Endodermal cell (in vitro differentiated cells): Measurements from ENCODE around the gene HOXD13. TPM values are rescaled to one million over a fixed set of nuclear protein-coding genes. Genes with fewer than 3 reads are reported as not detected.

Experiments used
- DNase-seq: peaks from one replicate; pipeline ENCODE4 v3.0.0-alpha.2; 2017
- H3K27ac ChIP-seq: 2 replicates; pipeline ENCODE4 v1.5.1; 2013; ENCODE audit warnings: mild to moderate bottlenecking, low read depth, low read length, moderate library complexity
- H3K27me3 ChIP-seq: 2 replicates; pipeline ENCODE4 v1.6.1; 2013; ENCODE audit warnings: mild to moderate bottlenecking, low read length, moderate library complexity; ENCODE audit not compliant: insufficient read depth, control insufficient read depth, poor library complexity, severe bottlenecking
- H3K36me3 ChIP-seq: 2 replicates; pipeline ENCODE4 v1.7.0; 2013; ENCODE audit warnings: mild to moderate bottlenecking, low read length, moderate library complexity; ENCODE audit not compliant: control insufficient read depth, insufficient read depth
- H3K4me1 ChIP-seq: one replicate; pipeline ENCODE4 v1.7.0; 2013; ENCODE audit warnings: low read length; ENCODE audit not compliant: control insufficient read depth, insufficient read depth
- H3K4me3 ChIP-seq: 2 replicates; pipeline ENCODE4 v1.5.1; 2013; ENCODE audit warnings: mild to moderate bottlenecking, low read length, moderate library complexity
- H3K9ac ChIP-seq: 2 replicates; pipeline ENCODE4 v1.6.1; 2013; ENCODE audit warnings: mild to moderate bottlenecking, low read length, moderate library complexity; ENCODE audit not compliant: poor library complexity, severe bottlenecking; ENCODE audit errors: extremely low read depth
- H3K9me3 ChIP-seq: 2 replicates; pipeline ENCODE4 v1.6.1; 2013; ENCODE audit warnings: mild to moderate bottlenecking, low read length, moderate library complexity; ENCODE audit not compliant: control insufficient read depth
- H3K27ac Mint-ChIP-seq: 2 replicates; pipeline ENCODE4 v1.8.0; 2020; ENCODE audit warnings: mixed read lengths
- H3K27me3 Mint-ChIP-seq: 2 replicates; pipeline ENCODE4 v1.8.0; 2021; ENCODE audit warnings: mild to moderate bottlenecking, mixed read lengths; ENCODE audit not compliant: insufficient read depth
- H3K36me3 Mint-ChIP-seq: 2 replicates; pipeline ENCODE4 v1.8.0; 2020; ENCODE audit warnings: low read depth, mixed read lengths
- H3K4me1 Mint-ChIP-seq: 2 replicates; pipeline ENCODE4 v1.8.0; 2020; ENCODE audit warnings: mixed read lengths
- H3K4me3 Mint-ChIP-seq: 2 replicates; pipeline ENCODE4 v1.8.0; 2020; ENCODE audit warnings: mild to moderate bottlenecking, moderate library complexity, mixed read lengths
- H3K9me3 Mint-ChIP-seq: 2 replicates; pipeline ENCODE4 v1.8.0; 2020; ENCODE audit warnings: mild to moderate bottlenecking, mixed read lengths
- WGBS, 2 experiments: methylation state at CpG; one replicate each; pipeline versions ENCODE4 v1.1.5 to v1.1.7; 2013; ENCODE audit warnings: missing lambda C conversion rate in 2 of 2, mixed read lengths in 1 of 2; ENCODE audit not compliant: insufficient coverage in 1 of 2, insufficient read length in 1 of 2; 5-methylcytosine and 5-hydroxymethylcytosine counted together
- total RNA-seq, 2 donors: library from RNA; stranded (reverse); fragmentation: NEBNext Ultra II Directional in 1 of 2; extraction: Animal tissue kit (Norgen Biotek cat#: 25700) in 1 of 2; gene quantifications; 2 replicates in 1 of 2; 3 replicates in 1 of 2; pipeline ENCODE4 v1.2.1, GENCODE V29; 2021
- TF ChIP-seq, protein P1 (sequence below): fragments of 200-600 bp; sonication (generic); conservative IDR thresholded peaks from 2 replicates; pipeline ENCODE4 v1.5.0; 2021; ENCODE audit warnings: antibody characterized with exemption, mild to moderate bottlenecking

Gene HOXD13
- total RNA-seq, 2 donors from 2014 or later, result 0.11 to 0.40 TPM

DNA sequence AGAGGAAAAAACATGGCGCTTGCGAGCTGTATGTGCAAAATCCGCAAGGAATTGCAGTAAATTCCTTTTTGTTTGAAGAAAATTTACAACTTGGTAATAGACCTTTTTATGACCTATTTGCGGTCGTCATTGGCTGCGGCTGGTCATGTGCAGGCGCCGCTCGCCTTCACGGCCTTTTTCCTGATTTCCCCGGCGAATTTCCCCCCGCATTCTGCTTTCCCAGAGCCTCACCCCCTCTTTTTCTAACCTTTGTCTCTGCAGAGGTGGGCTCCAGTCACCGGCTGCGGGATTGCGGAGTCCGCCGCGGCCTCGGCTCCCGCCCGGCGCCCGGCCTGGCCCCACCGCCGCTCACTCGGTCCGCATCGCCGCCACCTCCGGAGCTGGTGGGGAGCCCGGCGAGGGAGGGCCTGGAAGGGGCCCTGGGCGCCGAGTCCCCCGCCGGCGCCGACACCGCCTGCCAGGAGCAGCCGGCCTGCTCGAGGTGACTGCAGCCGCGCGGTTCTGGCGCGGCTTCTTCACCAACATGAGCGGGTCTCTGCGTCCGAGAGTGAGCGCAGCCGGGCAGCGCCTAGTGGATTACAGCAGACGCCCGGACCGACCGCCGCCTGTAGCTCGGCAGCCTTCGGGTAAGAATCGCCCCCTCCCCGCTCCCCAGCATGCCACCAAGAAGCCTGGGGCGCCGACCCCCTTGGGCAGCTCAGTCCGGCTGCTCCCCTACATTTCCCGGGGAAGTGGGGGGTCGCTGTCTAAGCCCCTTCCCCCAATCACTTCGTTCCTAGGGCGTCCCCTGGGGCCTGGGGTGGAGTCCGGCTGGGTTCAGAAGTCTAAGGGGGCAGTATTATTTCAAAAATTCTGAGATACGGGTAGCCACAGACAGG is 44.1 kb downstream of the HOXD13 start:
- peaks cover 5% of the 10 kb centered on the region for H3K4me1 Mint-ChIP-seq

DNA sequence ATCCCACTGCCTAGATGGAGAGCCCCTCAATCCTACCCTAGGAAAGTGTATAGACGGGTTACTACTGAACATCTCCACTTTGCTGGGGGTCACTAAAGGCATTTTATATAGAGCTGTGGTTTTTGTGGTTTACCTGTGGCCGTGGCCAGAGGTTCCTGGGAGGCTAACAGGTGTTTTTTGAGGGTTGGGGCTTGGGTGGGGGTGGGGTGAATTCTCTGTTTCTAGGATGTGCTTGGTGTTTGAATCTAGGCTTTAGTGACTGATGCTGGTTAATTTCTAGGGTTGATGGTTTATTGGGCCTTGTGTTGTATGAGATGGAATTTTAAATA is 44.7 kb downstream of the HOXD13 start:
- Histone ChIP-seq H3K27ac (no peak overlapping the region), H3K4me3 (peak overlapping the region; percentile 79), H3K4me1 (peaks cover 3% of the 10 kb centered on the region), H3K9me3 (peaks cover 14% of the 10 kb centered on the region), H3K36me3 (no peaks in the 10 kb centered on the region), H3K9ac (no peak overlapping the region), H3K27me3 (peaks cover 98% of the 10 kb centered on the region)
- Mint-ChIP-seq H3K27ac (no peak overlapping the region), H3K4me1 (peaks cover 4% of the 10 kb centered on the region), H3K36me3 (no peaks in the 10 kb centered on the region), H3K27me3 (peaks cover 98% of the 10 kb centered on the region), H3K9me3 (no peaks in the 10 kb centered on the region), H3K4me3 (peak overlapping the region; percentile 50)
- 17 to 27% methylated on average over 1 to 2 of the region's 2 CpGs for WGBS, 2 experiments
- no peak for DNase-seq
- TF ChIP-seq, protein P1, sequence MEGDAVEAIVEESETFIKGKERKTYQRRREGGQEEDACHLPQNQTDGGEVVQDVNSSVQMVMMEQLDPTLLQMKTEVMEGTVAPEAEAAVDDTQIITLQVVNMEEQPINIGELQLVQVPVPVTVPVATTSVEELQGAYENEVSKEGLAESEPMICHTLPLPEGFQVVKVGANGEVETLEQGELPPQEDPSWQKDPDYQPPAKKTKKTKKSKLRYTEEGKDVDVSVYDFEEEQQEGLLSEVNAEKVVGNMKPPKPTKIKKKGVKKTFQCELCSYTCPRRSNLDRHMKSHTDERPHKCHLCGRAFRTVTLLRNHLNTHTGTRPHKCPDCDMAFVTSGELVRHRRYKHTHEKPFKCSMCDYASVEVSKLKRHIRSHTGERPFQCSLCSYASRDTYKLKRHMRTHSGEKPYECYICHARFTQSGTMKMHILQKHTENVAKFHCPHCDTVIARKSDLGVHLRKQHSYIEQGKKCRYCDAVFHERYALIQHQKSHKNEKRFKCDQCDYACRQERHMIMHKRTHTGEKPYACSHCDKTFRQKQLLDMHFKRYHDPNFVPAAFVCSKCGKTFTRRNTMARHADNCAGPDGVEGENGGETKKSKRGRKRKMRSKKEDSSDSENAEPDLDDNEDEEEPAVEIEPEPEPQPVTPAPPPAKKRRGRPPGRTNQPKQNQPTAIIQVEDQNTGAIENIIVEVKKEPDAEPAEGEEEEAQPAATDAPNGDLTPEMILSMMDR, result no peak

More for the DNA sequence above, 44.1 kb downstream of the HOXD13 start:
- peak overlapping the region; percentile 50 for H3K27ac ChIP-seq
- TF ChIP-seq, protein P1, result no peak
- peaks cover 3% of the 10 kb centered on the region for H3K4me1 ChIP-seq
- Mint-ChIP-seq H3K4me3 (peak overlapping the region; percentile 50), H3K36me3 (no peaks in the 10 kb centered on the region), H3K27me3 (peaks cover 98% of the 10 kb centered on the region), H3K9me3 (no peaks in the 10 kb centered on the region), H3K27ac (no peak overlapping the region)
- WGBS, 2 experiments, result 1 to 3% methylated on average over 12 to 71 of the region's 71 CpGs
- DNase-seq, result peak; percentile 74
- H3K4me3 ChIP-seq, result peak overlapping the region; percentile 79
- no peak overlapping the region for H3K9ac ChIP-seq
- H3K36me3 ChIP-seq, result no peaks in the 10 kb centered on the region
- peaks cover 14% of the 10 kb centered on the region for H3K9me3 ChIP-seq
- H3K27me3 ChIP-seq, result peaks cover 98% of the 10 kb centered on the region

DNA sequence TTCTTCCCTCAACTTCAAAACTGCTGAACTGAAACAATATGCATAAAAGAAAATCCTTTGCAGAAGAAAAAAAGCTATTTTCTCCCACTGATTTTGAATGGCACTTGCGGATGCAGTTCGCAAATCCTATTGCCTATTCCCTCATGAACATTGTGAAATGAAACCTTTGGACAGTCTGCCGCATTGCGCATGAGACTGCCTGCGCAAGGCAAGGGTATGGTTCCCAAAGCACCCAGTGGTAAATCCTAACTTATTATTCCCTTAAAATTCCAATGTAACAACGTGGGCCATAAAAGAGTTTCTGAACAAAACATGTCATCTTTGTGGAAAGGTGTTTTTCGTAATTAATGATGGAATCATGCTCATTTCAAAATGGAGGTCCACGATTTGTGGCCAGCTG is 45.4 kb downstream of the HOXD13 start:
- H3K4me1 Mint-ChIP-seq, result no peaks in the 10 kb centered on the region
- Histone ChIP-seq H3K4me1 (peaks cover 3% of the 10 kb centered on the region), H3K4me3 (no peak overlapping the region), H3K27me3 (peaks cover 98% of the 10 kb centered on the region), H3K9ac (no peak overlapping the region), H3K9me3 (peaks cover 14% of the 10 kb centered on the region), H3K36me3 (no peaks in the 10 kb centered on the region), H3K27ac (no peak overlapping the region)
- no peak overlapping the region for H3K4me3 Mint-ChIP-seq
- 70 to 73% methylated on average over 5 to 8 of the region's 8 CpGs for WGBS, 2 experiments
- DNase-seq, result no peak
- no peaks in the 10 kb centered on the region for H3K36me3 Mint-ChIP-seq
- H3K27ac Mint-ChIP-seq, result no peak overlapping the region
- TF ChIP-seq, protein P1, result no peak
- no peaks in the 10 kb centered on the region for H3K9me3 Mint-ChIP-seq
- peaks cover 98% of the 10 kb centered on the region for H3K27me3 Mint-ChIP-seq
